HUES6 (cell line): Measurements from ENCODE around the gene HSP90B1.

Source experiments
- H3K27ac ChIP-seq: 2 replicates; pipeline ENCODE4 v1.7.0; 2013; ENCODE audit warnings: low read depth, mild to moderate bottlenecking, low read length, inconsistent platforms
- H3K27me3 ChIP-seq: 2 replicates; pipeline ENCODE4 v1.6.1; 2013; ENCODE audit warnings: low read length; ENCODE audit not compliant: control insufficient read depth, insufficient read depth
- H3K36me3 ChIP-seq: 2 replicates; pipeline ENCODE4 v1.6.1; 2013; ENCODE audit warnings: low read length; ENCODE audit not compliant: control insufficient read depth, insufficient read depth
- H3K4me1 ChIP-seq: 2 replicates; pipeline ENCODE4 v1.6.1; 2013; ENCODE audit warnings: low read length; ENCODE audit not compliant: control insufficient read depth, insufficient read depth
- H3K4me3 ChIP-seq: 2 replicates; pipeline ENCODE4 v1.5.1; 2013; ENCODE audit warnings: low read depth, low read length
- H3K9ac ChIP-seq: one replicate; pipeline ENCODE4 v1.6.1; 2013; ENCODE audit warnings: mild to moderate bottlenecking, low read length
- H3K9me3 ChIP-seq: 2 replicates; pipeline ENCODE4 v1.6.1; 2013; ENCODE audit warnings: low read depth, low read length; ENCODE audit not compliant: control insufficient read depth, insufficient read depth

The HSP90B1 gene

GRCh38 chr12:103905730-103906349 is 24.4 kb upstream of the HSP90B1 start:
- H3K4me1 ChIP-seq, result peaks cover 6% of the 10 kb centered on the region; the same call in 1 of the 2 replicates
- H3K9me3 ChIP-seq, result no peaks in the 10 kb centered on the region
- H3K36me3 ChIP-seq, result no peaks in the 10 kb centered on the region
- H3K4me3 ChIP-seq, result no peak overlapping the region
- no peaks in the 10 kb centered on the region for H3K27me3 ChIP-seq
- no peak overlapping the region for H3K27ac ChIP-seq
- no peak overlapping the region for H3K9ac ChIP-seq

- no peak overlapping the region for H3K27ac ChIP-seq
- no peak overlapping the region for H3K9ac ChIP-seq
- peaks cover 6% of the 10 kb centered on the region; the same call in 1 of the 2 replicates for H3K4me1 ChIP-seq
- H3K9me3 ChIP-seq, result no peaks in the 10 kb centered on the region
- no peak overlapping the region for H3K4me3 ChIP-seq
- no peaks in the 10 kb centered on the region for H3K36me3 ChIP-seq
- no peaks in the 10 kb centered on the region for H3K27me3 ChIP-seq
Measured at GRCh38 chr12:103908246-103908541, 22.0 kb upstream of the HSP90B1 start.

GRCh38 chr12:103908877-103909276 is 21.3 kb upstream of the HSP90B1 start:
- H3K4me1 ChIP-seq, result peaks cover 6% of the 10 kb centered on the region; the same call in 1 of the 2 replicates
- no peaks in the 10 kb centered on the region for H3K36me3 ChIP-seq
- H3K27ac ChIP-seq, result no peak overlapping the region
- no peak overlapping the region for H3K4me3 ChIP-seq
- H3K27me3 ChIP-seq, result no peaks in the 10 kb centered on the region
- H3K9ac ChIP-seq, result no peak overlapping the region
- H3K9me3 ChIP-seq, result no peaks in the 10 kb centered on the region

GRCh38 chr12:103909811-103910210 is 20.4 kb upstream of the HSP90B1 start:
- Histone ChIP-seq H3K4me3 (no peak overlapping the region), H3K9ac (no peak overlapping the region)

GRCh38 chr12:103912069-103912468 is 18.1 kb upstream of the HSP90B1 start:
- Histone ChIP-seq H3K27me3 (no peaks in the 10 kb centered on the region), H3K9me3 (no peaks in the 10 kb centered on the region), H3K36me3 (no peaks in the 10 kb centered on the region), H3K27ac (no peak overlapping the region), H3K4me3 (no peak overlapping the region), H3K4me1 (peaks cover 6% of the 10 kb centered on the region; the same call in 1 of the 2 replicates), H3K9ac (no peak overlapping the region)

More at GRCh38 chr12:103909811-103910210, 20.4 kb upstream of the HSP90B1 start:
- Histone ChIP-seq H3K27me3 (no peaks in the 10 kb centered on the region), H3K36me3 (no peaks in the 10 kb centered on the region), H3K27ac (no peak overlapping the region), H3K9me3 (no peaks in the 10 kb centered on the region), H3K4me1 (peaks cover 6% of the 10 kb centered on the region; the same call in 1 of the 2 replicates)

- H3K4me1 ChIP-seq, result peaks cover 6% of the 10 kb centered on the region; the same call in 1 of the 2 replicates
- H3K36me3 ChIP-seq, result no peaks in the 10 kb centered on the region
- no peak overlapping the region for H3K9ac ChIP-seq
- H3K4me3 ChIP-seq, result no peak overlapping the region
- peaks cover 3% of the 10 kb centered on the region; the same call in 1 of the 2 replicates for H3K9me3 ChIP-seq
- no peak overlapping the region for H3K27ac ChIP-seq
- no peaks in the 10 kb centered on the region for H3K27me3 ChIP-seq
Measured at GRCh38 chr12:103913100-103913499, 17.1 kb upstream of the HSP90B1 start.

GRCh38 chr12:103915306-103915705 is 14.9 kb upstream of the HSP90B1 start:
- H3K27me3 ChIP-seq, result no peaks in the 10 kb centered on the region
- H3K27ac ChIP-seq, result no peak overlapping the region
- no peaks in the 10 kb centered on the region for H3K36me3 ChIP-seq
- H3K4me1 ChIP-seq, result no peaks in the 10 kb centered on the region
- H3K4me3 ChIP-seq, result no peak overlapping the region
- H3K9me3 ChIP-seq, result peaks cover 3% of the 10 kb centered on the region; the same call in 1 of the 2 replicates
- no peak overlapping the region for H3K9ac ChIP-seq

GRCh38 chr12:103917873-103918272 is 12.3 kb upstream of the HSP90B1 start:
- Histone ChIP-seq H3K36me3 (no peaks in the 10 kb centered on the region), H3K27me3 (no peaks in the 10 kb centered on the region), H3K4me3 (no peak overlapping the region), H3K9ac (no peak overlapping the region), H3K27ac (no peak overlapping the region), H3K9me3 (peaks cover 3% of the 10 kb centered on the region; the same call in 1 of the 2 replicates), H3K4me1 (no peaks in the 10 kb centered on the region)

GRCh38 chr12:103924761-103925641 is 5.2 kb upstream of the HSP90B1 start:
- H3K27me3 ChIP-seq, result no peaks in the 10 kb centered on the region
- H3K4me1 ChIP-seq, result peaks cover 13% of the 10 kb centered on the region
- H3K9ac ChIP-seq, result no peak overlapping the region
- H3K9me3 ChIP-seq, result no peaks in the 10 kb centered on the region
- no peak overlapping the region for H3K4me3 ChIP-seq
- H3K36me3 ChIP-seq, result no peaks in the 10 kb centered on the region
- no peak overlapping the region for H3K27ac ChIP-seq

- H3K9ac ChIP-seq, result peak overlapping the region; percentile 72
- no peaks in the 10 kb centered on the region for H3K9me3 ChIP-seq
- H3K4me1 ChIP-seq, result peaks cover 25% of the 10 kb centered on the region
- no peak overlapping the region for H3K27ac ChIP-seq
- H3K36me3 ChIP-seq, result peaks cover 26% of the 10 kb centered on the region
- H3K27me3 ChIP-seq, result no peaks in the 10 kb centered on the region
- H3K4me3 ChIP-seq, result peak overlapping the region; percentile 74
Measured at GRCh38 chr12:103928682-103929045, 1.5 kb upstream of the HSP90B1 start.
